Measurements from ENCODE around the gene REELD1. TPM values are rescaled to one million over a fixed set of nuclear protein-coding genes. Genes with fewer than 3 reads are reported as not detected.

Gene REELD1
- 0.74 TPM for total RNA-seq

- no peak for DNase-seq (ENCODE audit: extremely low spot score in 2 of 2)
- TF ChIP-seq POLR2A (IDR thresholded peaks at IDR 0.05): no peak
- no peak for TF ChIP-seq POLR2AphosphoS5 (IDR thresholded peaks at IDR 0.05; ENCODE audit: insufficient read depth in 1 of 2, low read depth in 1 of 2)
- TF ChIP-seq, protein P1, sequence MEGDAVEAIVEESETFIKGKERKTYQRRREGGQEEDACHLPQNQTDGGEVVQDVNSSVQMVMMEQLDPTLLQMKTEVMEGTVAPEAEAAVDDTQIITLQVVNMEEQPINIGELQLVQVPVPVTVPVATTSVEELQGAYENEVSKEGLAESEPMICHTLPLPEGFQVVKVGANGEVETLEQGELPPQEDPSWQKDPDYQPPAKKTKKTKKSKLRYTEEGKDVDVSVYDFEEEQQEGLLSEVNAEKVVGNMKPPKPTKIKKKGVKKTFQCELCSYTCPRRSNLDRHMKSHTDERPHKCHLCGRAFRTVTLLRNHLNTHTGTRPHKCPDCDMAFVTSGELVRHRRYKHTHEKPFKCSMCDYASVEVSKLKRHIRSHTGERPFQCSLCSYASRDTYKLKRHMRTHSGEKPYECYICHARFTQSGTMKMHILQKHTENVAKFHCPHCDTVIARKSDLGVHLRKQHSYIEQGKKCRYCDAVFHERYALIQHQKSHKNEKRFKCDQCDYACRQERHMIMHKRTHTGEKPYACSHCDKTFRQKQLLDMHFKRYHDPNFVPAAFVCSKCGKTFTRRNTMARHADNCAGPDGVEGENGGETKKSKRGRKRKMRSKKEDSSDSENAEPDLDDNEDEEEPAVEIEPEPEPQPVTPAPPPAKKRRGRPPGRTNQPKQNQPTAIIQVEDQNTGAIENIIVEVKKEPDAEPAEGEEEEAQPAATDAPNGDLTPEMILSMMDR (IDR thresholded peaks at IDR 0.05): no peak
- Histone ChIP-seq H3K4me1 (no peaks in the 10 kb centered on the region), H3K27ac (no peak within 1 kb of the TSS), H3K36me3 (no peaks in the 10 kb centered on the region), H3K27me3 (no peaks in the 10 kb centered on the region), H3K4me3 (no peak within 1 kb of the TSS), H3K9me3 (no peaks in the 10 kb centered on the region)
- intact Hi-C loops (cut with DNase I): no loop called here
These were observed at the start of gene REELD1 for GRCh38 chr4:146214238-146214637. REELD1 (plus strand) TSS chr4:146214538; CDS start chr4:146216953, 2,415 bp downstream.

GRCh38 chr4:146165221-146165620, 49.1 kb upstream of the REELD1 start:
- Histone ChIP-seq H3K9me3 (no peaks in the 10 kb centered on the region), H3K4me1 (no peaks in the 10 kb centered on the region), H3K27ac (no peak overlapping the region), H3K36me3 (no peaks in the 10 kb centered on the region), H3K27me3 (no peaks in the 10 kb centered on the region), H3K4me3 (no peak overlapping the region)
- TF ChIP-seq, protein P1 (IDR thresholded peaks at IDR 0.05): no peak
- TF ChIP-seq POLR2A (IDR thresholded peaks at IDR 0.05) (no peak), POLR2AphosphoS5 (IDR thresholded peaks at IDR 0.05; ENCODE audit: insufficient read depth in 1 of 2, low read depth in 1 of 2) (no peak)
- no peak for DNase-seq (ENCODE audit: extremely low spot score in 2 of 2)
- intact Hi-C loops (cut with DNase I): no loop called here

- Histone ChIP-seq H3K36me3 (no peaks in the 10 kb centered on the region), H3K4me3 (no peak overlapping the region), H3K27ac (no peak overlapping the region), H3K4me1 (no peaks in the 10 kb centered on the region), H3K27me3 (no peaks in the 10 kb centered on the region), H3K9me3 (no peaks in the 10 kb centered on the region)
- TF ChIP-seq POLR2AphosphoS5 (IDR thresholded peaks at IDR 0.05; ENCODE audit: insufficient read depth in 1 of 2, low read depth in 1 of 2) (no peak), POLR2A (IDR thresholded peaks at IDR 0.05) (no peak)
- TF ChIP-seq, protein P1 (IDR thresholded peaks at IDR 0.05): no peak
- DNase-seq (ENCODE audit: extremely low spot score in 2 of 2): no peak
- intact Hi-C loops (cut with DNase I): no loop called here
These were observed 48.5 kb upstream of the REELD1 start for GRCh38 chr4:146165840-146166239.

- Histone ChIP-seq H3K27me3 (no peaks in the 10 kb centered on the region), H3K4me3 (no peak overlapping the region), H3K27ac (no peak overlapping the region), H3K36me3 (no peaks in the 10 kb centered on the region), H3K9me3 (no peaks in the 10 kb centered on the region), H3K4me1 (peaks cover 3% of the 10 kb centered on the region)
- no peak for DNase-seq (ENCODE audit: extremely low spot score in 2 of 2)
- TF ChIP-seq, protein P1 (IDR thresholded peaks at IDR 0.05): no peak
- TF ChIP-seq POLR2A (IDR thresholded peaks at IDR 0.05) (no peak), POLR2AphosphoS5 (IDR thresholded peaks at IDR 0.05; ENCODE audit: insufficient read depth in 1 of 2, low read depth in 1 of 2) (no peak)
- intact Hi-C loops (cut with DNase I): no loop called here
These were observed 44.2 kb upstream of the REELD1 start for GRCh38 chr4:146170149-146170548.

GRCh38 chr4:146175541-146176453, 38.5 kb upstream of the REELD1 start, which contains the start of gene LSM6:
LSM6 (plus strand) TSS chr4:146175718; CDS start chr4:146182922, 7,204 bp downstream.
- TF ChIP-seq, protein P1 (IDR thresholded peaks at IDR 0.05): peak in 1 of 3 experiments; percentile 30
- TF ChIP-seq POLR2AphosphoS5 (IDR thresholded peaks at IDR 0.05; ENCODE audit: insufficient read depth in 1 of 2, low read depth in 1 of 2) (peak; percentile 77 to 87), POLR2A (IDR thresholded peaks at IDR 0.05) (peak in 1 of 2 donors; percentile 44)
- intact Hi-C loops (cut with DNase I): no loop called here
- peaks cover 51% of the 10 kb centered on the region for H3K4me1 ChIP-seq
- no peaks in the 10 kb centered on the region for H3K27me3 ChIP-seq
- H3K27ac ChIP-seq: peak within 1 kb of the TSS; percentile 77
- DNase-seq (ENCODE audit: extremely low spot score in 2 of 2): peak in 1 of 2 donors; percentile 89
- peak within 1 kb of the TSS; percentile 57 to 95 for H3K4me3 ChIP-seq
- no peaks in the 10 kb centered on the region for H3K9me3 ChIP-seq
- H3K36me3 ChIP-seq: no peaks in the 10 kb centered on the region

Measured in vagina (tissue), 2 donors.